CD4-positive, alpha-beta T cell treated with Interleukin-4 for 1 hour (primary cell): ENCODE data around the gene MRPS7.
"Not testable (repeated sequence)": the region's sequence is repeated elsewhere in the genome, so short reads cannot be mapped to it uniquely, and the experiment has no call there.

ENCODE experiments used
- DNase-seq, 2 donors: peaks; one replicate each; pipeline ENCODE4 v3.0.0-alpha.2; 2020 to 2022

MRPS7 gene

GRCh38 chr17:75244133-75244866 lies 17.4 kb upstream of the MRPS7 start:
- DNase-seq: peak in 1 of 2 donors; percentile 44

GRCh38 chr17:75245011-75245410 lies 16.7 kb upstream of the MRPS7 start:
- DNase-seq: no peak

- no peak for DNase-seq
Observed at GRCh38 chr17:75246404-75246803, 15.3 kb upstream of the MRPS7 start.

GRCh38 chr17:75249564-75249963 lies 12.1 kb upstream of the MRPS7 start:
- no peak for DNase-seq

- DNase-seq: peak in 1 of 2 donors; percentile 57
Observed at GRCh38 chr17:75250009-75250471, 11.6 kb upstream of the MRPS7 start.

GRCh38 chr17:75252039-75252816 lies 9.5 kb upstream of the MRPS7 start:
- no peak for DNase-seq

- DNase-seq: not testable (repeated sequence)
Observed at GRCh38 chr17:75255954-75256698, 5.6 kb upstream of the MRPS7 start.

- DNase-seq: not testable (repeated sequence)
Observed at GRCh38 chr17:75257228-75257627, 4.5 kb upstream of the MRPS7 start.

- peak; percentile 45 to 70 for DNase-seq
Observed at GRCh38 chr17:75260641-75261335, 891 bp upstream of the MRPS7 start.

GRCh38 chr17:75262112-75262606 lies 480 bp downstream of the MRPS7 start:
- DNase-seq: no peak

GRCh38 chr17:75263055-75263454 lies 1.4 kb downstream of the MRPS7 start:
- no peak for DNase-seq

- no peak for DNase-seq
Observed at GRCh38 chr17:75265614-75266315, 4.1 kb downstream of the MRPS7 start.

GRCh38 chr17:75266316-75267152 lies 4.9 kb downstream of the MRPS7 start:
- DNase-seq: no peak

- no peak for DNase-seq
Observed at GRCh38 chr17:75267153-75267410, 5.4 kb downstream of the MRPS7 start.

GRCh38 chr17:75267411-75268232 lies 5.9 kb downstream of the MRPS7 start:
- DNase-seq: no peak

GRCh38 chr17:75269844-75270217 lies 8.2 kb downstream of the MRPS7 start:
- no peak for DNase-seq

- peak; percentile 47 to 52 for DNase-seq
Observed at GRCh38 chr17:75270218-75270965, 8.7 kb downstream of the MRPS7 start.

GRCh38 chr17:75270966-75271232 lies 9.2 kb downstream of the MRPS7 start, which contains the start of gene MIF4GD:
Gene MIF4GD, minus strand, starts transcription at chr17:75271231. Its CDS starts 1,036 bp downstream, at chr17:75270195.
- no peak for DNase-seq

GRCh38 chr17:75271233-75271954 lies 9.7 kb downstream of the MRPS7 start:
- DNase-seq: peak; percentile 87 to 89
